Smooth muscle cell (in vitro differentiated cells): ENCODE data around the gene TIMM17B. TPM values are rescaled to one million over a fixed set of nuclear protein-coding genes. Genes with fewer than 3 reads are reported as not detected.

Experiments used
- DNase-seq: peaks from one replicate; lab custom pipeline; 2025; ENCODE audit not compliant: unreplicated experiment; lab: John Stamatoyannopoulos, UW
- H2AFZ ChIP-seq: fragments of 200-600 bp; sonication (generic); 2 replicates; pipeline ENCODE4 v1.6.0; 2016; ENCODE audit warnings: antibody characterized with exemption, low read depth, mild to moderate bottlenecking
- H3F3A ChIP-seq: fragments of 200-600 bp; sonication (generic); 2 replicates; pipeline ENCODE4 v1.6.0; 2017; ENCODE audit warnings: antibody characterized with exemption, low read depth
- H3K27ac ChIP-seq: fragments of 200-600 bp; sonication (generic); 2 replicates; pipeline ENCODE4 v1.5.1; 2016; ENCODE audit warnings: low read depth, mild to moderate bottlenecking
- H3K27me3 ChIP-seq: fragments of 200-600 bp; sonication (generic); 2 replicates; pipeline ENCODE4 v1.6.1; 2016; ENCODE audit warnings: low read depth, mild to moderate bottlenecking
- H3K36me3 ChIP-seq: fragments of 200-600 bp; sonication (generic); 2 replicates; pipeline ENCODE4 v1.5.1; 2016; ENCODE audit warnings: low read depth
- H3K4me1 ChIP-seq: fragments of 200-600 bp; sonication (generic); 2 replicates; pipeline ENCODE4 v1.5.1; 2016; ENCODE audit warnings: low read depth
- H3K4me2 ChIP-seq: fragments of 200-600 bp; sonication (generic); 2 replicates; pipeline ENCODE4 v1.6.0; 2016; ENCODE audit warnings: mild to moderate bottlenecking
- H3K4me3 ChIP-seq: fragments of 200-600 bp; sonication (generic); 2 replicates; pipeline ENCODE4 v1.5.1; 2016; ENCODE audit warnings: mild to moderate bottlenecking
- H3K79me2 ChIP-seq: fragments of 200-600 bp; sonication (generic); 2 replicates; pipeline ENCODE4 v1.6.0; 2016; ENCODE audit warnings: low read depth, mild to moderate bottlenecking
- H3K9ac ChIP-seq: fragments of 200-600 bp; sonication (generic); 2 replicates; pipeline ENCODE4 v1.6.0; 2016; ENCODE audit warnings: low read depth
- H3K9me3 ChIP-seq: fragments of 200-600 bp; sonication (generic); replicated peaks from 2 replicates; pipeline ENCODE4 v1.5.1; 2016; ENCODE audit warnings: low read depth
- H4K20me1 ChIP-seq: fragments of 200-600 bp; sonication (generic); 2 replicates; pipeline ENCODE4 v1.6.0; 2016; ENCODE audit warnings: low read depth
- CTCF ChIP-seq: fragments of 200-600 bp; sonication (generic); IDR thresholded peaks from 2 replicates; pipeline ENCODE4 v1.5.1; 2017; ENCODE audit warnings: borderline replicate concordance, mild to moderate bottlenecking, antibody characterized with exemption; ENCODE audit not compliant: insufficient read depth, poor library complexity, severe bottlenecking
- WGBS: methylation state at CpG from one replicate; pipeline ENCODE4 v1.1.7; 2016; ENCODE audit warnings: low lambda C conversion rate; 5-methylcytosine and 5-hydroxymethylcytosine counted together
- polyA plus RNA-seq: library from polyadenylated mRNA; unstranded; fragments of >200 nt; fragmentation: Nextera tagmentation; extraction: Ambion mirVana; gene quantifications from 2 replicates; pipeline ENCODE4 v1.2.1, GENCODE V29; 2016
- total RNA-seq: library from RNA; depleted of rRNA; stranded (reverse); fragments of >200 nt; gene quantifications from 2 replicates; pipeline ENCODE4 v1.2.3, GENCODE V29; 2014

TIMM17B gene
- total and polyA plus RNA-seq, 2 experiments from 2014 or later = 78.8 to 141 TPM

- no peak for DNase-seq
- no peaks in the 10 kb centered on the region for H3K27me3 ChIP-seq
- TF ChIP-seq CTCF = no peak
- peaks cover 5% of the 10 kb centered on the region for H3K4me1 ChIP-seq
- 63% methylated on average over 9 of the region's 9 CpGs for WGBS
- H3K9me3 ChIP-seq = no peaks in the 10 kb centered on the region
- H3F3A ChIP-seq = no peaks in the 10 kb centered on the region
- H3K9ac ChIP-seq = peak overlapping the region; percentile 87
- peaks cover 5% of the 10 kb centered on the region for H4K20me1 ChIP-seq
- no peaks in the 10 kb centered on the region for H3K36me3 ChIP-seq
- peaks cover 3% of the 10 kb centered on the region for H3K79me2 ChIP-seq
- H3K27ac ChIP-seq = peak overlapping the region; percentile 84
- H3K4me2 ChIP-seq = peak overlapping the region; percentile 89
- no peak overlapping the region for H2AFZ ChIP-seq
- peak overlapping the region; percentile 67 for H3K4me3 ChIP-seq
These were observed 957 bp downstream of the TIMM17B start for GRCh38 chrX:48896611-48897011.

GRCh38 chrX:48894891-48895290 lies 2.7 kb downstream of the TIMM17B start:
- no peak for TF ChIP-seq CTCF

GRCh38 chrX:48893556-48894348 lies 3.8 kb downstream of the TIMM17B start:
- 74% methylated on average over 16 of the region's 16 CpGs for WGBS
- Histone ChIP-seq H2AFZ (no peak overlapping the region), H3F3A (no peaks in the 10 kb centered on the region), H4K20me1 (peaks cover 5% of the 10 kb centered on the region), H3K9me3 (no peaks in the 10 kb centered on the region), H3K79me2 (no peaks in the 10 kb centered on the region), H3K36me3 (no peaks in the 10 kb centered on the region), H3K4me3 (no peak overlapping the region), H3K27ac (no peak overlapping the region), H3K4me1 (peaks cover 5% of the 10 kb centered on the region), H3K27me3 (no peaks in the 10 kb centered on the region), H3K4me2 (no peak overlapping the region), H3K9ac (no peak overlapping the region)
- DNase-seq = no peak
- no peak for TF ChIP-seq CTCF

More at GRCh38 chrX:48894891-48895290, 2.7 kb downstream of the TIMM17B start:
- Histone ChIP-seq H3K27ac (no peak overlapping the region), H3K4me1 (peaks cover 5% of the 10 kb centered on the region), H4K20me1 (peaks cover 5% of the 10 kb centered on the region), H2AFZ (no peak overlapping the region), H3K27me3 (no peaks in the 10 kb centered on the region), H3K36me3 (no peaks in the 10 kb centered on the region), H3F3A (no peaks in the 10 kb centered on the region), H3K9ac (no peak overlapping the region), H3K9me3 (no peaks in the 10 kb centered on the region), H3K79me2 (peaks cover 3% of the 10 kb centered on the region), H3K4me2 (no peak overlapping the region), H3K4me3 (no peak overlapping the region)
- DNase-seq = no peak
- WGBS = 85% methylated on average over 6 of the region's 6 CpGs

GRCh38 chrX:48892896-48893295 lies 4.7 kb downstream of the TIMM17B start:
- no peak for TF ChIP-seq CTCF
- no peaks in the 10 kb centered on the region for H3K9me3 ChIP-seq
- H3K27ac ChIP-seq = no peak overlapping the region
- H3K4me1 ChIP-seq = peaks cover 5% of the 10 kb centered on the region
- no peak overlapping the region for H3K9ac ChIP-seq
- no peaks in the 10 kb centered on the region for H3F3A ChIP-seq
- H3K27me3 ChIP-seq = no peaks in the 10 kb centered on the region
- DNase-seq = no peak
- peaks cover 5% of the 10 kb centered on the region for H4K20me1 ChIP-seq
- H3K36me3 ChIP-seq = no peaks in the 10 kb centered on the region
- 81% methylated on average over 4 of the region's 4 CpGs for WGBS
- H3K79me2 ChIP-seq = no peaks in the 10 kb centered on the region
- no peak overlapping the region for H3K4me3 ChIP-seq
- no peak overlapping the region for H2AFZ ChIP-seq
- no peak overlapping the region for H3K4me2 ChIP-seq
